ENCODE data around the gene PIPOX. TPM values are rescaled to one million over a fixed set of nuclear protein-coding genes. Genes with fewer than 3 reads are reported as not detected.

Gene PIPOX
- total RNA-seq, 1 donor from 2014 or later, result 4.1 TPM

GRCh38 chr17:29019475-29020181, 23.3 kb upstream of the PIPOX start:
- Mint-ChIP-seq H3K36me3 (no peaks in the 10 kb centered on the region), H3K27me3 (ENCODE audit: low read depth) (peaks cover 97% of the 10 kb centered on the region), H3K27ac (no peak overlapping the region), H3K4me3 (peak overlapping the region; percentile 20), H3K4me1 (peaks cover 5% of the 10 kb centered on the region), H3K9me3 (no peaks in the 10 kb centered on the region)
- no peak for TF ChIP-seq CTCF (IDR thresholded peaks at IDR 0.05; ENCODE audit: unreplicated experiment)
- no peak for DNase-seq (ENCODE audit: low spot score in 2 of 2, unreplicated experiment in 2 of 2)

GRCh38 chr17:29020576-29020975, 22.4 kb upstream of the PIPOX start:
- no peak for TF ChIP-seq CTCF (IDR thresholded peaks at IDR 0.05; ENCODE audit: unreplicated experiment)
- Mint-ChIP-seq H3K4me3 (no peak overlapping the region), H3K27me3 (ENCODE audit: low read depth) (peaks cover 98% of the 10 kb centered on the region), H3K9me3 (no peaks in the 10 kb centered on the region), H3K36me3 (no peaks in the 10 kb centered on the region), H3K4me1 (peaks cover 5% of the 10 kb centered on the region), H3K27ac (no peak overlapping the region)
- DNase-seq (ENCODE audit: low spot score in 2 of 2, unreplicated experiment in 2 of 2), result no peak

GRCh38 chr17:29021226-29021625, 21.7 kb upstream of the PIPOX start:
- H3K36me3 Mint-ChIP-seq, result no peaks in the 10 kb centered on the region
- H3K4me3 Mint-ChIP-seq, result no peak overlapping the region
- no peak for DNase-seq (ENCODE audit: low spot score in 2 of 2, unreplicated experiment in 2 of 2)
- no peak for TF ChIP-seq CTCF (IDR thresholded peaks at IDR 0.05; ENCODE audit: unreplicated experiment)
- no peak overlapping the region for H3K27ac Mint-ChIP-seq
- peaks cover 5% of the 10 kb centered on the region for H3K4me1 Mint-ChIP-seq
- no peaks in the 10 kb centered on the region for H3K9me3 Mint-ChIP-seq
- H3K27me3 Mint-ChIP-seq (ENCODE audit: low read depth), result peaks cover 94% of the 10 kb centered on the region

GRCh38 chr17:29022074-29022473, 20.9 kb upstream of the PIPOX start:
- Mint-ChIP-seq H3K4me3 (no peak overlapping the region), H3K27me3 (ENCODE audit: low read depth) (peaks cover 94% of the 10 kb centered on the region), H3K36me3 (no peaks in the 10 kb centered on the region), H3K27ac (no peak overlapping the region), H3K4me1 (peaks cover 5% of the 10 kb centered on the region), H3K9me3 (no peaks in the 10 kb centered on the region)
- DNase-seq (ENCODE audit: low spot score in 2 of 2, unreplicated experiment in 2 of 2), result no peak
- TF ChIP-seq CTCF (IDR thresholded peaks at IDR 0.05; ENCODE audit: unreplicated experiment), result no peak

GRCh38 chr17:29024316-29024952, 18.5 kb upstream of the PIPOX start:
- Mint-ChIP-seq H3K4me1 (peaks cover 6% of the 10 kb centered on the region), H3K4me3 (no peak overlapping the region), H3K36me3 (no peaks in the 10 kb centered on the region), H3K9me3 (no peaks in the 10 kb centered on the region), H3K27me3 (ENCODE audit: low read depth) (peaks cover 94% of the 10 kb centered on the region), H3K27ac (no peak overlapping the region)
- TF ChIP-seq CTCF (IDR thresholded peaks at IDR 0.05; ENCODE audit: unreplicated experiment), result no peak
- no peak for DNase-seq (ENCODE audit: low spot score in 2 of 2, unreplicated experiment in 2 of 2)
